ENCODE measurements around the gene DLG5. TPM values are rescaled to one million over a fixed set of nuclear protein-coding genes. Genes with fewer than 3 reads are reported as not detected.
A peak's percentile ranks its signal among the peaks of the same experiment; 100 is the strongest.

The DLG5 gene
- total and polyA plus RNA-seq, 9 of the 15 experiments (the other 6 are each of a cell fraction or from before 2014, with no cell fraction given) = 1.4 to 26.8 (median 11.2) TPM

GRCh38 chr10:77970869-77971803, 44.6 kb upstream of the DLG5 start (continued):
- no peak for TF ChIP-seq CHD7 (IDR thresholded peaks at IDR 0.05; ENCODE audit: low read depth, low read length)
- no peak for TF ChIP-seq PRPF4 (IDR thresholded peaks at IDR 0.05; ENCODE audit: insufficient read depth, low read depth, low read length, poor library complexity, severe bottlenecking)
- TF ChIP-seq, protein P1, sequence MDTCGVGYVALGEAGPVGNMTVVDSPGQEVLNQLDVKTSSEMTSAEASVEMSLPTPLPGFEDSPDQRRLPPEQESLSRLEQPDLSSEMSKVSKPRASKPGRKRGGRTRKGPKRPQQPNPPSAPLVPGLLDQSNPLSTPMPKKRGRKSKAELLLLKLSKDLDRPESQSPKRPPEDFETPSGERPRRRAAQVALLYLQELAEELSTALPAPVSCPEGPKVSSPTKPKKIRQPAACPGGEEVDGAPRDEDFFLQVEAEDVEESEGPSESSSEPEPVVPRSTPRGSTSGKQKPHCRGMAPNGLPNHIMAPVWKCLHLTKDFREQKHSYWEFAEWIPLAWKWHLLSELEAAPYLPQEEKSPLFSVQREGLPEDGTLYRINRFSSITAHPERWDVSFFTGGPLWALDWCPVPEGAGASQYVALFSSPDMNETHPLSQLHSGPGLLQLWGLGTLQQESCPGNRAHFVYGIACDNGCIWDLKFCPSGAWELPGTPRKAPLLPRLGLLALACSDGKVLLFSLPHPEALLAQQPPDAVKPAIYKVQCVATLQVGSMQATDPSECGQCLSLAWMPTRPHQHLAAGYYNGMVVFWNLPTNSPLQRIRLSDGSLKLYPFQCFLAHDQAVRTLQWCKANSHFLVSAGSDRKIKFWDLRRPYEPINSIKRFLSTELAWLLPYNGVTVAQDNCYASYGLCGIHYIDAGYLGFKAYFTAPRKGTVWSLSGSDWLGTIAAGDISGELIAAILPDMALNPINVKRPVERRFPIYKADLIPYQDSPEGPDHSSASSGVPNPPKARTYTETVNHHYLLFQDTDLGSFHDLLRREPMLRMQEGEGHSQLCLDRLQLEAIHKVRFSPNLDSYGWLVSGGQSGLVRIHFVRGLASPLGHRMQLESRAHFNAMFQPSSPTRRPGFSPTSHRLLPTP (IDR thresholded peaks at IDR 0.05; ENCODE audit: borderline replicate concordance, extremely low read depth, insufficient read length) = no peak
- TF ChIP-seq HNRNPUL1 (IDR thresholded peaks at IDR 0.05; ENCODE audit: low read length) = no peak
- TF ChIP-seq ZC3H4 (CRISPR knock-in tag; IDR thresholded peaks at IDR 0.05; ENCODE audit: borderline replicate concordance) = no peak
- no peak for TF ChIP-seq BRF2 (IDR thresholded peaks at IDR 0.05; ENCODE audit: borderline replicate concordance, insufficient read depth, insufficient read length)
- no peak for TF ChIP-seq ZNF445 (CRISPR knock-in tag; IDR thresholded peaks at IDR 0.05; ENCODE audit: low read depth)
- TF ChIP-seq RFX5 (IDR thresholded peaks at IDR 0.05; ENCODE audit: low read depth, low read length) = no peak
- peak; percentile 82 for TF ChIP-seq ZNF766 (CRISPR knock-in tag; conservative IDR thresholded peaks at IDR 0.05)
- TF ChIP-seq CC2D1A (IDR thresholded peaks at IDR 0.05) = no peak
